Progenitor cell of endocrine pancreas (in vitro differentiated cells): ENCODE data around the gene CHCHD10. TPM values are rescaled to one million over a fixed set of nuclear protein-coding genes. Genes with fewer than 3 reads are reported as not detected.

ENCODE experiments used
- DNase-seq: peaks from one replicate; pipeline ENCODE4 v3.0.0; 2021; ENCODE audit warnings: low spot score; ENCODE audit not compliant: unreplicated experiment
- H3K27ac Mint-ChIP-seq: 2 replicates; pipeline ENCODE4 v1.8.0; 2021; ENCODE audit warnings: mild to moderate bottlenecking, moderate library complexity, mixed read lengths
- H3K27me3 Mint-ChIP-seq: 2 replicates; pipeline ENCODE4 v1.8.0; 2021; ENCODE audit warnings: mixed read lengths
- H3K36me3 Mint-ChIP-seq: 2 replicates; pipeline ENCODE4 v1.8.0; 2022; ENCODE audit warnings: mixed read lengths; ENCODE audit not compliant: insufficient read depth
- H3K4me1 Mint-ChIP-seq: 2 replicates; pipeline ENCODE4 v1.8.0; 2021; ENCODE audit warnings: low read depth, mixed read lengths
- H3K4me3 Mint-ChIP-seq: 2 replicates; pipeline ENCODE4 v1.8.0; 2021; ENCODE audit warnings: low read depth, mild to moderate bottlenecking, moderate library complexity, mixed read lengths
- H3K9me3 Mint-ChIP-seq: 2 replicates; pipeline ENCODE4 v1.8.0; 2021; ENCODE audit warnings: low read depth, mixed read lengths
- total RNA-seq: library from RNA; stranded (reverse); gene quantifications from 2 replicates; pipeline ENCODE4 v1.2.1, GENCODE V29; 2021
- TF ChIP-seq, protein P1 (sequence below): fragments of 200-600 bp; sonication (generic); IDR thresholded peaks from one replicate; pipeline ENCODE4 v1.5.0; 2021; ENCODE audit warnings: antibody characterized with exemption, mild to moderate bottlenecking; ENCODE audit not compliant: unreplicated experiment

The CHCHD10 gene
- total RNA-seq, 1 donor from 2014 or later, result 42.3 TPM

DNA sequence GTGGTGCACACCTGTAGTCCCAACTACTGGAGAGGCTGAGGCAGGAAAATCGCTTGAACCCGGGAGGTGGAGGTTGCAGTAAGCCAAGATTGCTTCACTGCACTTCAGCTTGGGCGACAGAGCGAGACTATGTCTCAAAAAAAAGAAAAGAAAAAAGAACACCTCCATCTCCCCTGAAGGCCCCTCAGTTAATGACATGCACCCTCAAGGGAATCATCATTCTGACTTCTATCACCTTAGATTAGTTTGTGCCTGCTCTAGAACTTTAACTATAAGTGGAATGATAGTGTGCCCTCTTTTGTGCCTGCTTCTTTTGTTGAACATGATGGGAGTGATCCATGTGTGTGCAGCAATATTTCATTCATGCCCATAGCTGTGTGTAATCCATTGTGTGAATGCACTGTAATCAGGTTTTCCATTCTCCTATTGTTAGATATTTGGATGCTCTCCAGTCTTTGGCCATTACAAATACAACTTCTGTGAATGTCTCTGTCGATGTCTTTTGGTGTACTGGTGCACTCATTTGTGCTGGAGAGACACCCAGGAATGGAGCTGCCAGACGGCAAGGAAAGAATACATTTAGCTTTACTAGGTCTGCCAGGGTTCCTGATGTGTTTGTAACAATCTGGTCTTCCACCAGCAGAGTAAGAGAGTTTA lies 12.7 kb downstream of the CHCHD10 start:
- DNase-seq, result no peak
- TF ChIP-seq, protein P1, sequence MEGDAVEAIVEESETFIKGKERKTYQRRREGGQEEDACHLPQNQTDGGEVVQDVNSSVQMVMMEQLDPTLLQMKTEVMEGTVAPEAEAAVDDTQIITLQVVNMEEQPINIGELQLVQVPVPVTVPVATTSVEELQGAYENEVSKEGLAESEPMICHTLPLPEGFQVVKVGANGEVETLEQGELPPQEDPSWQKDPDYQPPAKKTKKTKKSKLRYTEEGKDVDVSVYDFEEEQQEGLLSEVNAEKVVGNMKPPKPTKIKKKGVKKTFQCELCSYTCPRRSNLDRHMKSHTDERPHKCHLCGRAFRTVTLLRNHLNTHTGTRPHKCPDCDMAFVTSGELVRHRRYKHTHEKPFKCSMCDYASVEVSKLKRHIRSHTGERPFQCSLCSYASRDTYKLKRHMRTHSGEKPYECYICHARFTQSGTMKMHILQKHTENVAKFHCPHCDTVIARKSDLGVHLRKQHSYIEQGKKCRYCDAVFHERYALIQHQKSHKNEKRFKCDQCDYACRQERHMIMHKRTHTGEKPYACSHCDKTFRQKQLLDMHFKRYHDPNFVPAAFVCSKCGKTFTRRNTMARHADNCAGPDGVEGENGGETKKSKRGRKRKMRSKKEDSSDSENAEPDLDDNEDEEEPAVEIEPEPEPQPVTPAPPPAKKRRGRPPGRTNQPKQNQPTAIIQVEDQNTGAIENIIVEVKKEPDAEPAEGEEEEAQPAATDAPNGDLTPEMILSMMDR, result no peak
- Mint-ChIP-seq H3K4me1 (peaks cover 4% of the 10 kb centered on the region), H3K27ac (no peak overlapping the region), H3K27me3 (peaks cover under 1% of the 10 kb centered on the region), H3K4me3 (no peak overlapping the region), H3K36me3 (no peaks in the 10 kb centered on the region), H3K9me3 (no peaks in the 10 kb centered on the region)

DNA sequence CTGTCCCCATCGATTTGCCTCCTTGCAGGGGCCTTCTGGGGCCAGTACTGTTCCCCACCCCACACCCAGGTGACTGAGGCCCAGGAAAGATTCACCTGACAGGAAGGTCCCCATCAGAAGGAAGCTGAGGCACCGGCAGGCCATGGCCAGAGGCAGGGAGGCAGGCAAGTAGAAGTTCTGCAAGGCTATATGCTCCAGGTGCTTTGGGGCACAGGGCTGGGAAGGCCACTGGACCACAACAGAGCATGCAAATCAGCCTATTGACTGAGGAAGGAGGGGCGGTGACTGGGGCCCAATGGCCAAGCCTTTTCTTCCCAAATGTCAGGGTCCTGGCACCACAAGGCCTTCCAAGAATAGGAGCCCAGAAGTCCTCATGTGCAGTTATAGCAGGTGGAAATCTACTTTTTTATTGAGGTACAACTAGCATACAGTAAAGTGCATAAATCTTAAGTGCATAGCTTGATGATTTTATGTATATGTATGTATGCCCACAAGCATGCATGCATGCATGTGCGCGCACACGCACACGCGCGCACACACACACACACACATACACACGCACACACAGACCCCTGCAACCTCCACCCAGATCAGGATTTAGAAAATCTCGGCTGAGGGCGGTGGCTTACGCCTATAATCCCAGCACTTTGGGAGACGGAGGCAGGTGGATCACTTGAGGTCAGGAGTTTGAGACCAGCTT lies 13.4 kb downstream of the CHCHD10 start, which contains the start of gene VPREB3:
Gene VPREB3, minus strand, starts transcription at position 206 of the 700 bp plus-strand sequence. Its CDS starts 62 bp downstream, at position 144.
- TF ChIP-seq, protein P1, result no peak

DNA sequence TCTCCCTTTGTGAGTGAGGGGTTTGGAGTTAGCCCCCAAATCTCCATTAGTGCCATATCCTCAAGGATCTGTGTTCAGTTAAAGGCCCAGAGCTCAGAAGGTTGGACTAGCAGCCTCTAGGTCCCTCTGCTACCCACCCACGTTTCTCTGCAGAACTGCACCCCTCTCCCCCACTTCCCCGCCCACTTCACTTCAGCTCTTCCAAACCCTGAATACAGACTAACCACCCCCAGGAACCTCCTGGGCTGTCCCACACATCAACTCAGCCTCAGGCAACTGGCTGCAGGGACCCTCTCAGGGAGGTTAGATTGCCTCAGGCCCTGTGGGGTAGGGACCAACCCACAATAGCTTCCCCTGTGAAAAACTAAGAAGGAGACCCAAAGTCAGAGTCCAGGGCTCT lies 14.4 kb downstream of the CHCHD10 start:
- H3K4me1 Mint-ChIP-seq, result peaks cover 10% of the 10 kb centered on the region
- H3K27me3 Mint-ChIP-seq, result no peaks in the 10 kb centered on the region
- H3K4me3 Mint-ChIP-seq, result peak overlapping the region; percentile 16
- H3K27ac Mint-ChIP-seq, result no peak overlapping the region
- TF ChIP-seq, protein P1, result no peak
- H3K36me3 Mint-ChIP-seq, result peaks cover 2% of the 10 kb centered on the region
- no peaks in the 10 kb centered on the region for H3K9me3 Mint-ChIP-seq
- no peak for DNase-seq

More for the DNA sequence above, 13.4 kb downstream of the CHCHD10 start, which contains the start of gene VPREB3:
- Mint-ChIP-seq H3K27ac (no peak within 1 kb of the TSS), H3K9me3 (no peaks in the 10 kb centered on the region), H3K27me3 (no peaks in the 10 kb centered on the region), H3K4me1 (peaks cover 10% of the 10 kb centered on the region), H3K36me3 (peaks cover 2% of the 10 kb centered on the region), H3K4me3 (peak within 1 kb of the TSS; percentile 16)
- DNase-seq, result no peak

DNA sequence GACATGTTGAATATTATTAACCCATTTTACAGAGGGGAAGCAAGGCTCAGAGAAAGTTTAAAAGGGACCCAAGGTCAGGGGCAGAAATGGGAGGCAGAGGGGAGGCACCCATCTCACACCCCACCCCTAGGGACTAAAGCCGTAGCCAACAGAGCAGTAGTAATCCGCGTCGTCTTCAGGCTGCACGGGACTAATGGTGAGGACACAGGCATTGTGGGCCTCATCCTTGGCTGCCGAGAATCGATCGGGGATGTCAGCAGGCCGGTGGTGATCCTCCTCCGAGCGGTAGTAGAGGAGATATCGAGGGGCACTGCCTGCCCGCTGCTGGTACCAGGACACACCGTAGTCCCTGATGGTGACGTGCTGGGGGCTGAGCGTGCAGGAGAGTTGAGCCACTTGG lies 15.0 kb downstream of the CHCHD10 start:
- no peak for DNase-seq
- Mint-ChIP-seq H3K4me3 (peak overlapping the region; percentile 16), H3K4me1 (peaks cover 10% of the 10 kb centered on the region), H3K36me3 (peaks cover 2% of the 10 kb centered on the region), H3K27me3 (no peaks in the 10 kb centered on the region), H3K27ac (no peak overlapping the region), H3K9me3 (no peaks in the 10 kb centered on the region)
- TF ChIP-seq, protein P1, result no peak

DNA sequence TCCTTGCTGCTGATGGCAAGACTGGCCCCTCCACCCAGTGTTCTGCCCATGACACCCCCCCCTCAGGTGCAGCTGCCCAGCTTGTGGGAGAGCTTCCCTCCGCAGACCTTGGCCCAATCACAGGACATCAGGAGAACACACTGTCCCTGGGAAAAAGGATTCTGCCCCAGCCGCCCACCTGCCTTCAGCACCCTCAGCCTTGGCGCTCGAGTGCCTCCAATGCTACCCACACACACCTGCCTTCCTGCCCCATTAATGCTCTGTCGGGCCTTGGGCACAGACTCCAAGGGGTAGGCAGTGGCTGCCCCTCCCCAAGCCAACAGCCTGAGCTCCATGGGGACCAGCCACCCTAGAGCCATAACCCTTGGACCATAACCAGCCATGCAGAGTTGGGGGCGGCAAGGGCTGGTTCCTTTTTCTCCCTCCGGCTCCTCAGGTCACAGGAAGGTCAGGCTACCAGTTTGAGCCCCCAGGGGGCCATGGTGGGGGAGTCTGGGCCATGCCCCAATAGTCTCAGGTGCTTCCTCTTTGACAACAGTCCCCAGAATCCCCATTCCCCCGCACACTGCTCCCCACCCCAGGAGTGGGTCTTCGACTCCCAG lies 15.6 kb downstream of the CHCHD10 start:
- H3K9me3 Mint-ChIP-seq, result no peaks in the 10 kb centered on the region
- DNase-seq, result no peak

More for the DNA sequence above, 15.6 kb downstream of the CHCHD10 start:
- H3K36me3 Mint-ChIP-seq, result peaks cover 2% of the 10 kb centered on the region
- peaks cover 10% of the 10 kb centered on the region for H3K4me1 Mint-ChIP-seq
- H3K27ac Mint-ChIP-seq, result peak overlapping the region; percentile 86
- H3K27me3 Mint-ChIP-seq, result no peaks in the 10 kb centered on the region
- peak overlapping the region; percentile 64 for H3K4me3 Mint-ChIP-seq
- TF ChIP-seq, protein P1, result no peak
